Ovary (tissue), 3 donors: ENCODE results near the gene DNAJC6.

Experiments
- CTCF ChIP-seq, 3 donors: fragments of 450-650 bp in 2 of 3; fragments of 200-600 bp in 1 of 3; IDR thresholded peaks; one replicate each; pipeline versions ENCODE4 v1.5.1 to v1.8.0; 2016 to 2022; ENCODE audit warnings: antibody characterized with exemption in 3 of 3, mild to moderate bottlenecking in 1 of 3
- EP300 ChIP-seq: sonication (generic); formaldehyde crosslinking; IDR thresholded peaks from one replicate; pipeline ENCODE4 v1.6.1; 2017; ENCODE audit warnings: antibody characterized with exemption
- POLR2A ChIP-seq: fragments of 450-650 bp; IDR thresholded peaks from one replicate; pipeline ENCODE4 v1.6.1; 2017; ENCODE audit warnings: antibody characterized with exemption, mild to moderate bottlenecking, moderate library complexity
- donor health status: DM: no; HTN: no; CAD: no.

GRCh38 chr1:65360648-65361047 lies 51.3 kb downstream of the DNAJC6 start:
- TF ChIP-seq CTCF (IDR thresholded peaks at IDR 0.05) (no peak), POLR2A (no peak), EP300 (no peak)
